GM10266 (cell line): Measurements from ENCODE around the gene TSPAN9.

Experiments used
- DNase-seq: peaks from one replicate; pipeline ENCODE4 v3.0.0; 2012; ENCODE audit errors: extremely low spot score
- CTCF ChIP-seq: IDR thresholded peaks from 2 replicates; pipeline ENCODE4 v1.5.1; 2012; ENCODE audit warnings: mild to moderate bottlenecking, low read depth; ENCODE audit not compliant: control insufficient read depth, insufficient read depth; ENCODE audit errors: missing control alignments

The TSPAN9 gene

GRCh38 chr12:3076730-3077571, at the start of gene TSPAN9:
Gene TSPAN9 (plus strand): TSS chr12:3077379. CDS start chr12:3201194, 123,815 bp downstream.
- TF ChIP-seq CTCF: no peak
- DNase-seq: peak; percentile 92

- TF ChIP-seq CTCF: no peak
- DNase-seq: no peak
These were observed 49.1 kb upstream of the TSPAN9 start for GRCh38 chr12:3028108-3028507.

GRCh38 chr12:3030821-3031429, 46.3 kb upstream of the TSPAN9 start:
- DNase-seq: no peak
- TF ChIP-seq CTCF: no peak

- no peak for TF ChIP-seq CTCF
- no peak for DNase-seq
These were observed 45.0 kb upstream of the TSPAN9 start for GRCh38 chr12:3032161-3032560.

DNA sequence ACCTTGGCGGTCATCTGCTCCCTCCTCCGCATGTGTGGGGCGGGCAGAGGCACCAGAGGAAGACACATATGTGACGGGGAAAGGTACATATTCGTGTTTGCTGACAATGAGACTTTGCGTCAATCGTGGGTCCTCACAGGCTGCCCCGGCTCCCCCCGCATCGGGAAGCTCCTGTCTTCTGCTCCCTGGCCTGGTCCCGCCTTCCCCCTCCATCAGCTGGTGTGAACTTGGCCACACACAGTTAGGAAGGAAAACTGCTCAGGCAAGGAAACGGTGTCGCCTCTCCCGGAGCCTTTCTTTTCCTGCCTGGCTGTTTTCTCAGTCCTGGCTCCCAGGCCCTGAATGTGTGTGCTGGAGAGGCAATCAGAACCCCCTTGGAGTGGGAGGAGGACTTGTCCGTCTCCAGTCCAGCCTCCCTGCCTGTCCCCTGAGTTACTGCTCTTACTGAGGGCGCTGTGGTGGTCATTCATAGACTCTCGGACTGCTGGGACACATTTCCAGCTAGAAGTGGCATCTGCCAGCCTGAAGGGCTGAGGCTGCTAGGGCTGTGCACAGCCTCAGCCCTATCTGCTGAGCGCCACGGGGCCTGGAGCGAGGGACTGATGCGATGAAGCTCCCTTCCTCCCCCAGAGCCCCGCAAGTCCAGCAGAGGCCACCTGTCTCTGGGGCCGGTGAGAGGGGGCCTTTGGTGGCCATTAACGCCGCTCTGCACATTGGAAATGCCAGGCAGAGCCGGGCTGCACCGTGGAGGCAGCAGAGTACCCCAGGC, 44.2 kb upstream of the TSPAN9 start:
- DNase-seq: no peak
- no peak for TF ChIP-seq CTCF

DNA sequence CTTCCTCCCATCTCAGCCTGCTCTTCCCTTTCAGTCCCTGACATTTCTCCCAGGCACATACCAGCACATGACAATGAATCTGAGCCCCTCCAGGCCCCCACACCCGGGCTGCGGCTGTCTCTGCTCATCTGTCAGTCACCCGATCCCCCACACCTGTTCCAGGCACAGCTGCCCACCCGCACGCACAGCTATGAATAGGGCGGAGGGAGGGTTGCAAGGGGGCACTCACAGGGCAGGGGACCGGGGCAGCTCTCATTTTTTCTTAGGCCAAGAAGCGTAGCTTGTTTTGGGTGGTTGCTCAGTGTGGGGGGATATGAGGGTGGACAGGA, 43.7 kb upstream of the TSPAN9 start:
- no peak for DNase-seq
- TF ChIP-seq CTCF: no peak
